ENCODE measurements around the gene TCEANC.
"Not testable (repeated sequence)": the region's sequence is repeated elsewhere in the genome, so short reads cannot be mapped to it uniquely, and the experiment has no call there.

The TCEANC gene

DNA sequence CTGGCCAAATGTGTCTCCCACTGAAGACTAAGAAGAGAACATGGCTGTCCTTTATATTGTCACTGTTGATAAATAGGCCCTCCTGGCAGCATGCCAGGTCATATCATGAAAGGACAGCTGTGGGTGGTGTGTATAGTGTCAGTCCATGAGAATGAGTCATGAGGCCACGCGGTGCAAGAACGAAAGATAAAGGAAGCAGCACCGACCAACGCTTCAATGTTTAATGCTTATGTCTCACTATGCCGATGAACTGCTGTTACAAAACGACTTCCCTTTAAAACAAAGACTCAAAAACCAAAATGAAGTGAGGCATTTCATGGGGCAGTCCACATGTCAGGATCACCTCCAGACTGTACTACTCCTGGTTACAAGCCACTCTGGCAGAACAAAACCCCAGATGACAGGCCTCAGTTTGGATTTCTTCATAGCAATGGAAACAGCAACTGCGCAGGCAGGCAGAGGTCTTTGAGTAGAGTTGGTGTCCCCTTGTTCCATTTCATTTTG lies 5.2 kb upstream of the TCEANC start:
- DNase-seq (ENCODE audit: low read depth): no peak

GRCh38 chrX:13648336-13648735 lies 4.6 kb upstream of the TCEANC start:
- not testable (repeated sequence) for H3K4me3 ChIP-seq (ENCODE audit: low read length); DNase-seq (ENCODE audit: low read depth)

More for the DNA sequence above, 5.2 kb upstream of the TCEANC start:
- no peak overlapping the region for H3K4me3 ChIP-seq (ENCODE audit: low read length)
- TF ChIP-seq CTCF (conservative IDR thresholded peaks at IDR 0.05; ENCODE audit: low read length): no peak

GRCh38 chrX:13649838-13650237 lies 3.1 kb upstream of the TCEANC start:
- no peak overlapping the region for H3K4me3 ChIP-seq (ENCODE audit: low read length)
- TF ChIP-seq CTCF (conservative IDR thresholded peaks at IDR 0.05; ENCODE audit: low read length): no peak
- DNase-seq (ENCODE audit: low read depth): peak; percentile 67

GRCh38 chrX:13650318-13650717 lies 2.6 kb upstream of the TCEANC start:
- no peak overlapping the region for H3K4me3 ChIP-seq (ENCODE audit: low read length)
- TF ChIP-seq CTCF (conservative IDR thresholded peaks at IDR 0.05; ENCODE audit: low read length): no peak
- no peak for DNase-seq (ENCODE audit: low read depth)

- no peak overlapping the region for H3K4me3 ChIP-seq (ENCODE audit: low read length)
- DNase-seq (ENCODE audit: low read depth): no peak
- no peak for TF ChIP-seq CTCF (conservative IDR thresholded peaks at IDR 0.05; ENCODE audit: low read length)
Observed at GRCh38 chrX:13651150-13651549, 1.8 kb upstream of the TCEANC start.

DNA sequence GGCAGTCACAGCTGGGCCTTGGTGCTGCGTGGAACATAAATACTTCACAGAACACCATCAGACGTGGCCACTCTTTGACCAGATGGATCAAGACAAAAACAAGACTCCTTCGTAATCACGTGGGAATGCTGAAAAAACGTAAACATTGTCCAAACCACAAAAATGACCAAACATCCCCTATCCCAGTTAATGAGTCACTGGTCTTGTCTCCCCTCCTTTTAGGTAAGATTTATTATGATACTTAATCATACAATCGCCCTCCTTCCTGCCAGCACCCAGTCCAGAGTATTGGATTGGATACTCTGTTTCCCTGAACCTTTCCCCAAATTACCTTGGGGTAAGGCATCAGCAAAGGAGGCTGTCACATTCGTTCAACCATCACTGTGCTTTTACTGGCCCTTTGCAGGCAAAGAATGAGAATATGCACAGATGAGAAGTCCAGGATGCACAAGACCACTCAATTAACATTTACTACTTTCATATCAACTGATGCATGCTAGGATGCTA lies 601 bp upstream of the TCEANC start:
- peak overlapping the region; percentile 69 for H3K4me3 ChIP-seq (ENCODE audit: low read length)
- DNase-seq (ENCODE audit: low read depth): peak; percentile 93
- no peak for TF ChIP-seq CTCF (conservative IDR thresholded peaks at IDR 0.05; ENCODE audit: low read length)

DNA sequence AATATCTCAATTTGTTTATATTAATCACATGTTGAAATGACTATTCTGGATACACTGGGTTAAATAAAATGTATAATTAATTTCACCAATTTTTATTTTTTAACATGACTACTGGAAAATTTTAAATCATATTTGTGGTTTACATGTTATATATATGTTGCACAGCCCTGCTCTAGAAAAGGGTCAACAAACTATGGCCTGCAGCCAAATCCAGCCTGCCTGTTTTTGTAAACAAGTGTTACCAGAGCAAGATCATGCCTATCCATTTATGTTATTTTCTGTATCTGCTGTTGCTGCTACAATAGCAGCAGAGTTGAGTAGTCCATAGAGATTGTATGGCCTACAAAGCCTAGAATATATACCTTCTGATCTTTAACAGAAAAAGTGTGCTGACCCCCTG lies 1.2 kb downstream of the TCEANC start:
- H3K4me3 ChIP-seq (ENCODE audit: low read length): no peak overlapping the region; the same call in none of the 2 replicates
- no peak for TF ChIP-seq CTCF (conservative IDR thresholded peaks at IDR 0.05; ENCODE audit: low read length)
- DNase-seq (ENCODE audit: low read depth): no peak

GRCh38 chrX:13655674-13656073 lies 2.7 kb downstream of the TCEANC start:
- no peak overlapping the region for H3K4me3 ChIP-seq (ENCODE audit: low read length)
- no peak for DNase-seq (ENCODE audit: low read depth)
- TF ChIP-seq CTCF (conservative IDR thresholded peaks at IDR 0.05; ENCODE audit: low read length): no peak

Measured in AG10803 (cell line).